Middle frontal gyrus (tissue), 1 donor: ENCODE data around the gene CRTC1.
"Not testable (repeated sequence)": the region's sequence is repeated elsewhere in the genome, so short reads cannot be mapped to it uniquely, and the experiment has no call there.

Source experiments
- DNase-seq: peaks from one replicate; pipeline ENCODE4 v3.0.0-alpha.2; 2015; ENCODE audit warnings: low spot score; ENCODE audit errors: extremely low spot score

The CRTC1 gene

GRCh38 chr19:18726846-18727245 lies 43.4 kb downstream of the CRTC1 start:
- no peak for DNase-seq

- not testable (repeated sequence) for DNase-seq
Measured at GRCh38 chr19:18727602-18728001, 44.1 kb downstream of the CRTC1 start.

GRCh38 chr19:18729933-18730530 lies 46.6 kb downstream of the CRTC1 start:
- no peak for DNase-seq

- no peak for DNase-seq
Measured at GRCh38 chr19:18730885-18731513, 47.5 kb downstream of the CRTC1 start.

DNA sequence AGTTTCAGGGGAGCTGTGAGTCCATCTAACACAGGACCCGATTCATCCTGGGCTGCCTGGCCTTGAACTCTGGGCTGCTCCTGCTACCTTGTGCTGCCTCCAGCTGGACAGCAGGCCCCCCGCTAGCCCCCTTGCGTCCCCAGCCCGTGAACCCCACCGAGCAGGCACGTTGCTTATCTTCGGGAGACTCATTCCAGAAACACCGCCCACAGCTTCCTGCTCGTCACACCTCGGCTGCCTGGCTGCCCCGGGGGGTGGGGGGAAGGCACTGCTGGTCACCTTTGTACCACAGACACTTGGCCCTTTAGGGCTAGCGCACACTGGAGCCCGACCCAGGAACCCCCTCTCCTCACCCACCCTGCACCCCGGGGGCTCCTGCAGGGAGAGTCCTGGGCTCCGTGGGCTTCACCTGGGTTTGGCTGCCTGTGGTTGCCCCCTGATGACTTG lies 48.1 kb downstream of the CRTC1 start:
- no peak for DNase-seq

GRCh38 chr19:18733196-18733647 lies 49.7 kb downstream of the CRTC1 start:
- no peak for DNase-seq

DNA sequence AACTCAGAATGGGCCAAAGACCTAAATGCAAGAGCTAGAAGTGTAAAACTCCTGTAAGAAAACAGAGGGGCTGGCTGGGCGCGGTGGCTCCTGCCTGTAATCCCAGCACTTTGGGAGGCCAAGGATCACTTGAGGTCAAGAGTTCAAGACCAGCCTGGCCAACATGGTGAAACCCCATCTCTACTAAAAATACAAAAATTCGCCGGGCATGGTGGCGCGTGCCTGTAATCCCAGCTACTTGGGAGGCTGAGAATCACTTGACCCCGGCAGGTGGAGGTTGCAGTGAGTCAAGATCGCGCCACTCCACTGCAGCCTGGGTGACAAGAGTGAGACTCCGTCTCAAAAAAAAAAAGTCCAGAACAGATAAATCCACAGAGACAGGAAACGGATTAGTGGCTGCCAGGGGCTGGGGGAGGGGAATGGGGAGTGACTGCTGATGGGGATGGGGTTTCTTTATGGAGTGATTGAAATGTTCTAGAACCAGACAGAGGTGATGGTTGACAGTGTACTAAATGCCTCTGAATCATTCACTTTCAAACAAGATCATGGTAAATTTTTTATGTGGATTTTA lies 50.4 kb downstream of the CRTC1 start:
- DNase-seq, result not testable (repeated sequence)

GRCh38 chr19:18735324-18735723 lies 51.8 kb downstream of the CRTC1 start:
- no peak for DNase-seq

GRCh38 chr19:18735752-18736151 lies 52.3 kb downstream of the CRTC1 start:
- no peak for DNase-seq

- DNase-seq, result no peak
Measured at GRCh38 chr19:18736415-18737336, 53.2 kb downstream of the CRTC1 start.

DNA sequence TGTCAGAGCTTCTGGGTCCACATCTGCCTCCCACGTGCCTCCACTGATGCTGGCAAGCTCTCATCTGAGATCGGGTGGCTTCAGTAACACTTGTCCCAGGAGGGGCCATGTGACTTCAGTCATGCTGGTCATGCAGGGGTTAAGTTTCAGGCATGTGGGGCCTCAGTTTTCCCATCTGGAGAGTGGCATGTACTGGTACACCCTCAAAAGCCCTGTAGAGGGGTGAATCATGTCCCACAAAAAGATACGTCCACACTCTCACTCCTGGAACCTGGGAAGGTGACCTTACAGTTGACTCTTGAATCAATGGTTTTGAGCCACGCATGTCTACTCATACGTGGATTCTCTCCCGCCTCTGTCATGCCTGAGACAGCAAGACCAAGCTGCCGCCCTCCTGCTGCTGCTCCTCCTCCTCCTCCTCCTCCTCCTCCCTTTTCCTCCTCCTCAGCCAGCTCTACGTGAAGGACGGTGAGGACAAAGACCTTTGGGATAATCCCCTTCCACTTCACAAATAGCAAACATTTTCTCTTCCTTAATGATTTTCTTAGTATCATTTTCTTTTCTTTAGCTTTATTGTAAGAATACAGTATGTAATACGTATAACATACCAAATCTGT lies 54.0 kb downstream of the CRTC1 start:
- DNase-seq, result no peak

DNA sequence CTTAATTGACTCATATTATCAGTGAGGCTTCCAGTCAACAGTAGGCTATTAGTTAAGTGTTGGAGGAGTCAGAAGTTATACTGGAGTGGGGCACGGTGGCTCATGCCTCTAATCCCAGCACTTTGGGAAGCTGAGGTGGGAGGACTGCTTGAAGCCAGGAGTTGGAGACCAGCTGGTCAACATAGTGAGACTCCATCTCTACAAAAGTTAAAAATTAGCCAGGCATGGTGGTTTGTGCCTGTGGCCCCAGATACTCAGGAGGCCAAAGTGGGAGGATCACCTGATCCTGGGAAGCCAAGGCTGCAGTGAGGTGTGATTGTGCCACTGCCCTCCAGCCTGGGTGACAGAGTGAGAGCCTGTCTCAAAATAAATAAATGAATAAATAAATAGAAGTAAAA lies 54.5 kb downstream of the CRTC1 start:
- no peak for DNase-seq

GRCh38 chr19:18738961-18739690 lies 55.6 kb downstream of the CRTC1 start:
- no peak for DNase-seq

- no peak for DNase-seq
Measured at GRCh38 chr19:18741124-18742121, 57.9 kb downstream of the CRTC1 start.

DNA sequence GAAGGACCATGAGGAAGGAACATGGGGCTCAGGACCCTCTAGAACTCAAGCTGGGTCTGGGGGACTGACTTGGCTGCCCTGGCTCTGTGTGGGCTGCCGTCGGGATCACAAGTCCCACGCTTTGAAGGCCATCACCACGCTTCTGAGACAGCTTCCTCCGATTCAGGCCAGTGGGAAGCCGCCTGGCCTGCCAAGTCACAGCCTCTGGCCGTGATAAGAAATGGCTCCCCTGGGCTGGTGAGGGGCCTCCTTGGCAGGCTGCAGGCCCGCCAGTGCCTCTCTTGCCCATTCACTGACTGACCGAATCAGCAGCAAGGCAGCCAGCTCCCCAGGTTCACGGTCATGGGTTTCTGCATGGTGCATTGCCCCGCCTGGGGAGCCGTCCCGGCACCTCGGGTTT lies 58.8 kb downstream of the CRTC1 start:
- no peak for DNase-seq

- no peak for DNase-seq
Measured at GRCh38 chr19:18742838-18743783, 59.6 kb downstream of the CRTC1 start.

- no peak for DNase-seq
Measured at GRCh38 chr19:18743784-18744418, 60.4 kb downstream of the CRTC1 start.
